ENCODE data around the gene MAP2K5. TPM values are rescaled to one million over a fixed set of nuclear protein-coding genes. Genes with fewer than 3 reads are reported as not detected.

MAP2K5 gene
- total and polyA plus RNA-seq, 8 donors: 1.8 to 94.6 (median 11.1) TPM

DNA sequence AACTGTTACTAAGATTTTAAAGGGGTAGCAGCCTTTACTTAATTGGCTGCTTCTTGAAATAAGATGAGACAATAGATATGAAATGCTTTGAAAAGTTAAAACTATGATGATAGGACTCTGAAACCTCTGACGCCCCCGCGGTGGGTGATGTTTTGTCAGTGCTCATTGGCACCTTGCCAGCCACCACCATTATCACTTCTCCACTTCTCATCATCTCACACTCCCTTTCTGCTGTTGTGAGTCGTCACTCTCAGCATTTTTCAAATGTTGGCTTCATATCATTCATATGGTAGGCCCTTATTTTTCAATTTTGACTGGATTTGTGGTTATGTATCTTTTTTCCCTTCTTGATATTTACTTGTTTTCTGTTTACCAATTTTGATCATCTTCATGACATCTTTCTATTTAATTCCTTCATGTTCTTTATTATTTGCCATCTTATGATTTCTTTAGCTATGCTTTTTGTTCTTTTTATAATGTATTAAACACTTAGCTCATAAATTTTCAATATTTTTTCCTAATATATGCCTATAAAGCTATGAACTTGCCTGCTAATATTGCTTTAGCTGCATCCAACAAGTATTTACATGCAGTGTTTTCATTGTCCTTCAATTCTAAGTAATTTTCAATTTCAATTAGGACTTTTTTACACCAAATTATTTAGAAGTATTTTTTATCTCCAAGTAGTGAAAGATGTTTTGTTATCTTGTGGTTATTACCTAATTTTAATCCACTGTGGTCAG is 252.5 kb downstream of the MAP2K5 start:
- 91 to 97% (median 94%) methylated on average over 4 of the region's 4 CpGs for WGBS, 5 donors
- H3K4me3 ChIP-seq: no peak overlapping the region
- no peak for TF ChIP-seq EP300 (IDR thresholded peaks at IDR 0.05)
- no peak for TF ChIP-seq CTCF (IDR thresholded peaks at IDR 0.05)
- TF ChIP-seq POLR2A (IDR thresholded peaks at IDR 0.05): no peak
- no peak for TF ChIP-seq POLR2AphosphoS5 (IDR thresholded peaks at IDR 0.05)
- H3K27ac ChIP-seq: no peak overlapping the region
- H3K27me3 ChIP-seq: no peaks in the 10 kb centered on the region
- no peaks in the 10 kb centered on the region for H3K4me1 ChIP-seq
- intact Hi-C loops (cut with DNase I; ENCODE audit: low total_unique reads): no loop called here
- H3K9me3 ChIP-seq: peaks cover 0 to 12% (median 8%) of the 10 kb centered on the region in 4 donors
- DNase-seq: no peak
- peaks cover 0 to 17% (median 10%) of the 10 kb centered on the region in 4 donors for H3K36me3 ChIP-seq

DNA sequence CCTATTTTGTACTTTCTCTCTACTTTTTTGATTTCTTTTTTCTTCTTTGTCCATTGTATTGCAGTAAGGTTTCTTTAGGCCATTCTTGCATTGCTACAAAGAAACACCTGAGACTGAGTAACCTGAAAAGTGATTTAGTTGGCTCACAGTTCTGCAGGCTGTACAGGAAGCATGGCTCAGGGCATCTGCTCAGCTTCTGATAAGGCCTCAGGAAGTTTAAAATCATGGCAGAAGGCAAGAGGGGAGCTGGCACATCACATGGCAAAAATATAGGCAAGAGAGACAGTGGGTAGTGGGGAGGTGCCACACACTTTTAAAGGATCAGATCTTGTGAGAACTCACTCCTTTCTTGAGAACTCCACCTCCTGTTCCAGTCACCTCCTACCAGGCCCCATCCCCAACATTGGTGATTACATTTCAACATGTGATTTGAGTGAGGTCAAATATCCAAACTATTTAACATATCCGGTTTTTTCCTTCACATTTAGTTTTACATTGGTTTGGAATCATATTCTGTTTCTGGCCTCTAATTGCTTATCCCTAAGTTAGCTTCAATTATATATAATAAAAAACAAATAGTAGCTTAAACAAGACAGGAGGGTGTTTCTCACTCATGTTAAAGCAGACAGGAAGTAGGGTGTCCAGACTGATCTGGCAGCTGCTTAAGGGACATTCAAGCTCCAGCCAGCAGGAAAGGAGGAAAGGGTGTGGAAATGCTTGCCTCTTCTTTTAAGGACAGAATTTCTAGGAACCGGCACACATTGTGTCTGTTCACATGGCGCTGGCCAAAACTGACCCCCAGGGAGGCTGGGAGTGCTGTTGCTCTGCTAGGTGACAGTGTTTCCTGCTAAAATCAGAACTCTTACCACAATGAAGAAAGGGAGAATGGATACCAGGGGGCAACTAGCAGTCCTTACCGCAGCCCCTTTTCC is 254.0 kb downstream of the MAP2K5 start:
- H3K27me3 ChIP-seq: no peaks in the 10 kb centered on the region
- TF ChIP-seq EP300 (IDR thresholded peaks at IDR 0.05): no peak
- no peak for TF ChIP-seq CTCF (IDR thresholded peaks at IDR 0.05)
- no peak for TF ChIP-seq POLR2AphosphoS5 (IDR thresholded peaks at IDR 0.05)
- no peak for TF ChIP-seq POLR2A (IDR thresholded peaks at IDR 0.05)
- no peak overlapping the region for H3K4me3 ChIP-seq
- H3K4me1 ChIP-seq: no peaks in the 10 kb centered on the region
- 70 to 91% (median 81%) methylated on average over 4 of the region's 4 CpGs for WGBS, 5 donors
- no peak overlapping the region for H3K27ac ChIP-seq
- peaks cover 0 to 21% (median 10%) of the 10 kb centered on the region in 4 donors for H3K36me3 ChIP-seq
- intact Hi-C loops (cut with DNase I; ENCODE audit: low total_unique reads): no loop called here
- DNase-seq: no peak
- H3K9me3 ChIP-seq: peaks cover 0 to 12% (median 8%) of the 10 kb centered on the region in 4 donors

GRCh38 chr15:67799801-67800205 is 257.3 kb downstream of the MAP2K5 start:
- intact Hi-C loops (cut with DNase I; ENCODE audit: low total_unique reads): no loop called here
- 73 to 89% (median 81%) methylated on average over 6 of the region's 6 CpGs for WGBS, 5 donors
- DNase-seq: no peak
- Histone ChIP-seq H3K27ac (no peak overlapping the region), H3K4me1 (no peaks in the 10 kb centered on the region), H3K36me3 (peaks cover 0 to 34% (median 10%) of the 10 kb centered on the region in 4 donors), H3K4me3 (no peak overlapping the region), H3K27me3 (no peaks in the 10 kb centered on the region), H3K9me3 (peaks cover 0 to 9% (median 6%) of the 10 kb centered on the region in 4 donors)
- TF ChIP-seq EP300 (IDR thresholded peaks at IDR 0.05) (no peak), POLR2A (IDR thresholded peaks at IDR 0.05) (no peak), CTCF (IDR thresholded peaks at IDR 0.05) (no peak), POLR2AphosphoS5 (IDR thresholded peaks at IDR 0.05) (no peak)

DNA sequence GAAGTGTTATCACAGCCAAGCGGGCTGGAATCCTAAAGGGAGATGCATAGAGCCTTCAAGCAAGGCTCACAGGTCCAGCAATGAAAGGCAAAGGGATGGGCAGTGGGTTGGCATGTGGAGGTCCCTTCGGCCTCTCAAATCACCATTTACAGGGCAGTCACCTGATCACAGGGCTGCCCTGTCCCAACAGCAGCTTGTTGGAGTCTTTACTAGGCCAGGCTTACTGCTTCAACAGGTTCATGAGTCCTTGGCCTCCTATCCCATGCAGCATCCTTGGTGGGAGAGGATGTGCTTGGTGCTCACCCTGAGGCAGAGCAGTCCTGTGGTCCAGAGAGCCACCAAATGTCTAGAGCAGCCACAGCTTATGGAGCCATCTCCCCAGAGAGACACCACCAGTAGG is 258.6 kb downstream of the MAP2K5 start:
- H3K4me3 ChIP-seq: no peak overlapping the region
- peaks cover 0 to 37% (median 10%) of the 10 kb centered on the region in 4 donors for H3K36me3 ChIP-seq
- no peaks in the 10 kb centered on the region for H3K9me3 ChIP-seq
- no peaks in the 10 kb centered on the region for H3K4me1 ChIP-seq
- 85 to 100% (median 95%) methylated on average over 1 to 2 of the region's 2 CpGs for WGBS, 5 donors
- H3K27me3 ChIP-seq: no peaks in the 10 kb centered on the region
- TF ChIP-seq EP300 (IDR thresholded peaks at IDR 0.05) (no peak), CTCF (IDR thresholded peaks at IDR 0.05) (no peak), POLR2A (IDR thresholded peaks at IDR 0.05) (no peak), POLR2AphosphoS5 (IDR thresholded peaks at IDR 0.05) (no peak)
- no peak overlapping the region for H3K27ac ChIP-seq
- no peak for DNase-seq
- intact Hi-C loops (cut with DNase I; ENCODE audit: low total_unique reads): no loop called here
